ENCODE data around the gene GPR35. TPM values are rescaled to one million over a fixed set of nuclear protein-coding genes. Genes with fewer than 3 reads are reported as not detected.
"Not testable (repeated sequence)": the region's sequence is repeated elsewhere in the genome, so short reads cannot be mapped to it uniquely, and the experiment has no call there.

GPR35 gene
- total RNA-seq, 2 experiments from 2014 or later = 2.5 to 2.6 TPM

GRCh38 chr2:240674461-240675184 is 49.3 kb downstream of the GPR35 start:
- intact Hi-C loops (cut with micrococcal nuclease); CTCF ChIA-PET; H3K9me3 Mint-ChIP-seq; DNase-seq; H3K4me3 Mint-ChIP-seq; H3K4me1 Mint-ChIP-seq (ENCODE audit: low read depth); H3K27ac Mint-ChIP-seq; H3K36me3 Mint-ChIP-seq (ENCODE audit: low read depth): not testable (repeated sequence)
- H3K27me3 Mint-ChIP-seq (ENCODE audit: low read depth) = peaks cover 17% of the 10 kb centered on the region

DNA sequence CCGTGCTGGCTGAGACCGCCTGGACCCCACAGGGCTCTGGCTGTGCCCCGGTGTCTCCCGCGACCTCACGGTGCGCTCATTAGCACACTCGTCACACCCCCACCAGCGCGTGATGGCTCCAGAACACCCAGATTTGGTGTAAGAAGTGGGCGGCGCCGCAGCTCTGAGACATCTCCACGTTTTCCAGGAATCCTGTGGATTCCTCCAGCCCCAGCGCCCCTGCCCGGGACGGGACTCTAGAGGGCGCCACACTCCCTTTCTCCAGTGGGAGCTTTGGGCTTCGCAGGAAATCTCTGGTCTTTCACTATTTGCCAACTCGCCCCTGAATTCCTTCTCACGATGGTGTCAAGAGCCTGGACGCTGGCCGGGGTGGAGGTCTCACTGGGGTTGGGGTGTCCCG is 50.1 kb downstream of the GPR35 start:
- intact Hi-C loops (cut with micrococcal nuclease); H3K27ac Mint-ChIP-seq; CTCF ChIA-PET; DNase-seq; H3K4me1 Mint-ChIP-seq (ENCODE audit: low read depth); H3K36me3 Mint-ChIP-seq (ENCODE audit: low read depth); H3K9me3 Mint-ChIP-seq; H3K4me3 Mint-ChIP-seq: not testable (repeated sequence)
- peaks cover 17% of the 10 kb centered on the region for H3K27me3 Mint-ChIP-seq (ENCODE audit: low read depth)

DNA sequence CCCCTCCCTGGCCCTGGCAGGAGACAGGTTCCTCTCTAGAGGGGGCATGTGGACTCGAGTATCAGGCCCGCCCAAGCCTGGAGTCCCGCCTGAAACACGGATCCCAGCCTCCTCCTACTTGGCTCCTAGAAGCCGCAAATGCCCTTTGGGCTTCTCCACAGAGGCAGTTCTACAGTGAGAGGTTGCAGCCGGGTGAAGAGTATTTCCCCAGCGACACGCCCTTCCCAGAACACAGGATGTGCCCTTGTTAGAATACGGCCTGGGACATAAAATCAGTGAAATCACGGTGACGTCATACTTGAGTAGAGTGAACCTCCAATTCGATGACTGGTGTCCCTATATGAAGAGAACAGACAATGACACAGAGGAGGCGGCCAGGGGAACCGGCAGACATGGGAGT is 52.8 kb downstream of the GPR35 start:
- H3K9me3 Mint-ChIP-seq; intact Hi-C loops (cut with micrococcal nuclease); H3K4me1 Mint-ChIP-seq (ENCODE audit: low read depth); CTCF ChIA-PET; H3K27me3 Mint-ChIP-seq (ENCODE audit: low read depth); H3K27ac Mint-ChIP-seq; H3K36me3 Mint-ChIP-seq (ENCODE audit: low read depth); DNase-seq; H3K4me3 Mint-ChIP-seq: not testable (repeated sequence)

DNA sequence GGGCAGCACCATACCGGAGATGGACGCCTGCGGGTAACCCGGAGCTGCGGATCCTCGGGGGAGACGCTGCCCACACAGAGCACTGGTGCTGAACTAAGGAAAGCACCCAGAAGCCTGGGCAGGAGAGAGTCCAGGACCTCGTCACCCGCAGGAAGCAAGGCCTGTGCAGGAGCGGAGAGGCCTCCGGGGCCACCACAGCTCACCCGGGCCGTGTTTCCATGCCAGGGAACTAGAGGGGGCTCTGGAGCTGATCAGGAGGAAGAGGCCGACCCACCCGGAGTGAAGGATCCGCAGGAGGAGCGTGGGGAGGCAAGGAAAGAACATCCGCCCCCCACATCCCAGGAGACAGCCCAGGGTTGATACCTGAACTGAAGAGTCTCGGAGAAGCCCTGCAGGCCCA is 53.6 kb downstream of the GPR35 start:
- H3K9me3 Mint-ChIP-seq; H3K4me3 Mint-ChIP-seq; H3K27ac Mint-ChIP-seq; H3K27me3 Mint-ChIP-seq (ENCODE audit: low read depth); H3K4me1 Mint-ChIP-seq (ENCODE audit: low read depth); CTCF ChIA-PET; DNase-seq; H3K36me3 Mint-ChIP-seq (ENCODE audit: low read depth); intact Hi-C loops (cut with micrococcal nuclease): not testable (repeated sequence)

DNA sequence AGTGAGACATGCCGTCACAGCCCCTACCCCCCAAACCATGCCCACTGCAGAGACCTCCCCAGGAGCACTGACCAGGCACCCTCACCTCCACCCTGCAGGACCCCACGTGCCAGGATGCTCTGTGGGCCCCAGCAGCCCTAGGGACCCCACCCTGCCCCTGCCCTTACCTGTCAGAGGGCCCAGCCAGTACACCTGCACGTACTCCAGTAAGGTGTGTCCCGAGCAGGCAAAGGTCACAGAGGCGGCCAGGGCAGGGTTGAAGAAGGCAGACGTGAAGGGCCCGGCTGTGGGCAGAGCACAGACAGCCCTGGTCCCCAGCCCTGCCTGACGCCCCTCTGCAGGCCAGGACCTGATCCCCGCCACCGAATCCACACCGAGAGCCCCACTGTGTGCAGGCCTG is 54.9 kb downstream of the GPR35 start:
- H3K4me1 Mint-ChIP-seq (ENCODE audit: low read depth); CTCF ChIA-PET; H3K4me3 Mint-ChIP-seq; H3K9me3 Mint-ChIP-seq; H3K27ac Mint-ChIP-seq; H3K36me3 Mint-ChIP-seq (ENCODE audit: low read depth); DNase-seq; H3K27me3 Mint-ChIP-seq (ENCODE audit: low read depth); intact Hi-C loops (cut with micrococcal nuclease): not testable (repeated sequence)

Other genes with a start within 250 kb of the GPR35 start
- gene GPC1, start 189.8 kb upstream of the GPR35 start, total RNA-seq = 1 to 10 TPM; 1.2 to 1.5 TPM
- gene ANKMY1, start 67.5 kb upstream of the GPR35 start, total RNA-seq = 10 to 100 TPM; 17.0 to 17.4 TPM
- gene DUSP28, start 65.1 kb upstream of the GPR35 start, total RNA-seq = 1 to 10 TPM; 5.1 to 5.6 TPM
- 10 to 100 TPM; 40.3 to 44.3 TPM for gene RNPEPL1, start 57.0 kb upstream of the GPR35 start, total RNA-seq
- 10 to 100 TPM; 24.9 to 28.5 TPM for gene CAPN10, start 38.7 kb upstream of the GPR35 start, total RNA-seq
- gene AQP12B, start 57.4 kb downstream of the GPR35 start, total RNA-seq = not detected
- not detected for gene AQP12A, start 66.4 kb downstream of the GPR35 start, total RNA-seq
- gene KIF1A, start 194.7 kb downstream of the GPR35 start, total RNA-seq = 1 to 10 TPM; 8.4 TPM
- not detected for gene AGXT, start 243.3 kb downstream of the GPR35 start, total RNA-seq

Data from activated naive CD4-positive, alpha-beta T cell treated with anti-CD3 and anti-CD28 coated beads for 36 hours (primary cell).